WTC11 (cell line): ENCODE data around the gene EIF2A. TPM values are rescaled to one million over a fixed set of nuclear protein-coding genes. Genes with fewer than 3 reads are reported as not detected.

Source experiments
- ATAC-seq: fragments of 200-7000 bp; cut with Tn5 transposase; 2 replicates; pipeline ENCODE4 v1.10.0; 2021; ENCODE audit warnings: mild to moderate bottlenecking, moderate library complexity
- CTCF ChIA-PET: fragments of 300-600 bp; sonication (Branson Sonifier 250); formaldehyde crosslinking; loops from one replicate; lab custom pipeline; 2021; ENCODE audit warnings: antibody characterized with exemption; lab: Charles Lee
- POLR2A ChIA-PET: fragments of 350-600 bp; sonication (Branson Sonifier 250); formaldehyde crosslinking; loops from one replicate; lab custom pipeline; 2021; ENCODE audit warnings: antibody characterized with exemption; lab: Charles Lee
- DNase-seq: peaks from one replicate; pipeline ENCODE4 v3.0.0; 2021; ENCODE audit warnings: low spot score
- H3K27ac Mint-ChIP-seq: 2 replicates; pipeline ENCODE4 v1.8.0; 2021; ENCODE audit warnings: mixed read lengths
- H3K27me3 Mint-ChIP-seq: 2 replicates; pipeline ENCODE4 v1.8.0; 2021; ENCODE audit warnings: low read depth, mild to moderate bottlenecking, moderate library complexity, mixed read lengths
- H3K36me3 Mint-ChIP-seq: 2 replicates; pipeline ENCODE4 v1.8.0; 2021; ENCODE audit warnings: mixed read lengths
- H3K4me1 Mint-ChIP-seq: 2 replicates; pipeline ENCODE4 v1.8.0; 2022; ENCODE audit warnings: mixed read lengths
- H3K4me3 Mint-ChIP-seq: 2 replicates; pipeline ENCODE4 v1.8.0; 2021; ENCODE audit warnings: mild to moderate bottlenecking, moderate library complexity, mixed read lengths
- H3K9me3 Mint-ChIP-seq: 2 replicates; pipeline ENCODE4 v1.8.0; 2021; ENCODE audit warnings: mixed read lengths
- ATF2 ChIP-seq: sonication (generic); formaldehyde crosslinking; IDR thresholded peaks from 2 replicates; pipeline ENCODE4 v1.8.1; 2022; ENCODE audit warnings: low read depth, missing genetic modification reagents, borderline replicate concordance
- ATF6 ChIP-seq: sonication (generic); formaldehyde crosslinking; IDR thresholded peaks from 2 replicates; pipeline ENCODE4 v1.8.1; 2023; ENCODE audit warnings: mild to moderate bottlenecking, missing genetic modification reagents
- CBFB ChIP-seq: sonication (generic); formaldehyde crosslinking; IDR thresholded peaks from 2 replicates; pipeline ENCODE4 v1.8.1; 2022; ENCODE audit warnings: mild to moderate bottlenecking, low read depth, missing genetic modification reagents
- CREB1 ChIP-seq: sonication (generic); formaldehyde crosslinking; IDR thresholded peaks from 2 replicates; pipeline ENCODE4 v1.8.0; 2023; ENCODE audit warnings: mild to moderate bottlenecking, missing genetic modification reagents
- E2F4 ChIP-seq: sonication (generic); formaldehyde crosslinking; IDR thresholded peaks from 2 replicates; pipeline ENCODE4 v1.8.1; 2022; ENCODE audit warnings: low read depth, mild to moderate bottlenecking, moderate library complexity, missing genetic modification reagents, borderline replicate concordance
- FOXP1 ChIP-seq: sonication (generic); formaldehyde crosslinking; IDR thresholded peaks from 2 replicates; pipeline ENCODE4 v1.8.0; 2022; ENCODE audit warnings: missing genetic modification reagents, mild to moderate bottlenecking, moderate library complexity, borderline replicate concordance
- GABPB1 ChIP-seq: sonication (generic); formaldehyde crosslinking; IDR thresholded peaks from 2 replicates; pipeline ENCODE4 v1.8.1; 2023; ENCODE audit warnings: mild to moderate bottlenecking, missing genetic modification reagents
- MXD4 ChIP-seq: fragments of 250-450 bp; sonication (Bioruptor Pico); IDR thresholded peaks from 2 replicates; pipeline ENCODE4 v1.8.0; 2021; ENCODE audit warnings: mild to moderate bottlenecking, moderate library complexity, borderline replicate concordance
- NFATC4 ChIP-seq: fragments of 250-450 bp; sonication (Bioruptor Pico); IDR thresholded peaks from 2 replicates; pipeline ENCODE4 v1.9.0; 2021; ENCODE audit warnings: mild to moderate bottlenecking
- NR3C1 ChIP-seq: sonication (generic); formaldehyde crosslinking; conservative IDR thresholded peaks from 2 replicates; pipeline ENCODE4 v1.8.1; 2023; ENCODE audit warnings: low read depth, mild to moderate bottlenecking, missing genetic modification reagents
- SMAD4 ChIP-seq: sonication (generic); formaldehyde crosslinking; IDR thresholded peaks from 2 replicates; pipeline ENCODE4 v1.8.0; 2022; ENCODE audit warnings: mild to moderate bottlenecking, missing genetic modification reagents
- ZBTB21 ChIP-seq: sonication (generic); formaldehyde crosslinking; IDR thresholded peaks from 2 replicates; pipeline ENCODE4 v1.8.1; 2023; ENCODE audit warnings: mild to moderate bottlenecking, missing genetic modification reagents, borderline replicate concordance
- ZNF232 ChIP-seq: sonication (generic); formaldehyde crosslinking; IDR thresholded peaks from 2 replicates; pipeline ENCODE4 v1.8.0; 2022; ENCODE audit warnings: mild to moderate bottlenecking, missing genetic modification reagents
- ZNF317 ChIP-seq: sonication (generic); formaldehyde crosslinking; IDR thresholded peaks from 2 replicates; pipeline ENCODE4 v1.8.1; 2023; ENCODE audit warnings: low read depth, mild to moderate bottlenecking, moderate library complexity, missing genetic modification reagents, borderline replicate concordance
- ZNF396 ChIP-seq: fragments of 250-450 bp; sonication (Bioruptor Pico); IDR thresholded peaks from 2 replicates; pipeline ENCODE4 v1.8.0; 2021; ENCODE audit warnings: mild to moderate bottlenecking, moderate library complexity, borderline replicate concordance
- ZNF423 ChIP-seq: fragments of 250-450 bp; sonication (Bioruptor Pico); IDR thresholded peaks from 2 replicates; pipeline ENCODE4 v2.1.2; 2022; ENCODE audit warnings: mild to moderate bottlenecking, moderate library complexity
- total RNA-seq: library from RNA; stranded (reverse); gene quantifications from 3 replicates; pipeline ENCODE4 v1.2.3, GENCODE V29; 2021
- TF ChIP-seq, protein P1 (sequence below): sonication (generic); formaldehyde crosslinking; conservative IDR thresholded peaks from 2 replicates; pipeline ENCODE4 v1.8.1; 2022; ENCODE audit warnings: mild to moderate bottlenecking, missing genetic modification reagents
- TF ChIP-seq, protein P2 (sequence below): fragments of 250-450 bp; sonication (Bioruptor Pico); IDR thresholded peaks from 2 replicates; pipeline ENCODE4 v1.9.0; 2021; ENCODE audit warnings: mild to moderate bottlenecking

EIF2A gene
- total RNA-seq, 1 experiment from 2014 or later = 88.4 TPM

- no peak for TF ChIP-seq ZNF317 (CRISPR knock-in tag)
- TF ChIP-seq FOXP1 (CRISPR knock-in tag) = peak; percentile 88
- TF ChIP-seq, protein P1, sequence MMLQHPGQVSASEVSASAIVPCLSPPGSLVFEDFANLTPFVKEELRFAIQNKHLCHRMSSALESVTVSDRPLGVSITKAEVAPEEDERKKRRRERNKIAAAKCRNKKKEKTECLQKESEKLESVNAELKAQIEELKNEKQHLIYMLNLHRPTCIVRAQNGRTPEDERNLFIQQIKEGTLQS (CRISPR knock-in tag) = no peak
- TF ChIP-seq E2F4 = no peak
- TF ChIP-seq NFATC4 = no peak
- no peak for TF ChIP-seq ZNF396 (CRISPR knock-in tag)
- peak; percentile 89 for TF ChIP-seq ZNF232 (CRISPR knock-in tag)
- TF ChIP-seq NR3C1 (CRISPR knock-in tag) = no peak
- TF ChIP-seq ATF2 (CRISPR knock-in tag) = no peak
- TF ChIP-seq SMAD4 (CRISPR knock-in tag) = 0 out of 2 replicates have a peak, but pooled peaks have one; percentile 44
- no peak for TF ChIP-seq CBFB (CRISPR knock-in tag)
- TF ChIP-seq ATF6 (CRISPR knock-in tag) = no peak
- TF ChIP-seq ZNF423 (CRISPR knock-in tag) = no peak
These were observed 56.8 kb downstream of the EIF2A start, which contains the start of gene SELENOT (continued) for GRCh38 chr3:150603153-150603979.

GRCh38 chr3:150603980-150604319 is 57.4 kb downstream of the EIF2A start:
- no peaks in the 10 kb centered on the region for H3K9me3 Mint-ChIP-seq
- TF ChIP-seq MXD4 (CRISPR knock-in tag) (no peak), ZBTB21 (no peak), GABPB1 (CRISPR knock-in tag) (no peak), CREB1 (CRISPR knock-in tag) (no peak), FOXP1 (CRISPR knock-in tag) (no peak)
- TF ChIP-seq, protein P2, sequence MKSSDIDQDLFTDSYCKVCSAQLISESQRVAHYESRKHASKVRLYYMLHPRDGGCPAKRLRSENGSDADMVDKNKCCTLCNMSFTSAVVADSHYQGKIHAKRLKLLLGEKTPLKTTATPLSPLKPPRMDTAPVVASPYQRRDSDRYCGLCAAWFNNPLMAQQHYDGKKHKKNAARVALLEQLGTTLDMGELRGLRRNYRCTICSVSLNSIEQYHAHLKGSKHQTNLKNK = no peak
- TF ChIP-seq, all 79 proteins: peak for 0
- Mint-ChIP-seq H3K27ac (peak overlapping the region; percentile 88), H3K4me3 (peak overlapping the region; percentile 92), H3K27me3 (no peaks in the 10 kb centered on the region), H3K36me3 (peaks cover 11% of the 10 kb centered on the region), H3K4me1 (peaks cover 76% of the 10 kb centered on the region)
- ChIA-PET POLR2A (interaction anchor here (2.7 kb wide), 1 partner anchor 58 kb away, joined by 11 read pairs; the partner anchor contains the start of genes EIF2A and SERP1), CTCF (no interaction called here)
- ATAC-seq (no peak), DNase-seq (no peak)
